H9 (cell line): Measurements from ENCODE around the gene GALNT10. TPM values are rescaled to one million over a fixed set of nuclear protein-coding genes. Genes with fewer than 3 reads are reported as not detected.

Experiments
- DNase-seq: peaks from one replicate; pipeline ENCODE4 v3.0.0-alpha.2; 2017
- H2AFZ ChIP-seq: one replicate; pipeline ENCODE4 v1.6.1; 2013; ENCODE audit warnings: mild to moderate bottlenecking, low read length, control low read depth, moderate library complexity
- H2AK5ac ChIP-seq: 2 replicates; pipeline ENCODE4 v1.6.1; 2013; ENCODE audit warnings: low read length, control low read depth, mixed read lengths; ENCODE audit not compliant: insufficient read length
- H2BK120ac ChIP-seq: one replicate; pipeline ENCODE4 v1.6.1; 2013; ENCODE audit warnings: low read depth, mild to moderate bottlenecking, low read length, control low read depth, inconsistent platforms; ENCODE audit not compliant: poor library complexity, severe bottlenecking
- H2BK12ac ChIP-seq: 2 replicates; pipeline ENCODE4 v1.6.1; 2013; ENCODE audit warnings: low read length, control low read depth, mixed read lengths, low read depth; ENCODE audit not compliant: insufficient read length
- H2BK15ac ChIP-seq: 2 replicates; pipeline ENCODE4 v1.6.1; 2013; ENCODE audit warnings: low read depth, low read length, control low read depth
- H2BK20ac ChIP-seq: one replicate; pipeline ENCODE4 v1.6.1; 2013; ENCODE audit warnings: low read depth, mild to moderate bottlenecking, low read length, control low read depth, inconsistent platforms; ENCODE audit not compliant: poor library complexity, severe bottlenecking
- H2BK5ac ChIP-seq: 2 replicates; pipeline ENCODE4 v1.6.1; 2013; ENCODE audit warnings: low read length, control low read depth, mixed read lengths; ENCODE audit not compliant: insufficient read length
- H3K14ac ChIP-seq: 2 replicates; pipeline ENCODE4 v1.6.1; 2013; ENCODE audit warnings: low read length, control low read depth; ENCODE audit not compliant: insufficient read depth
- H3K18ac ChIP-seq: 2 replicates; pipeline ENCODE4 v1.6.1; 2013; ENCODE audit warnings: low read depth, mild to moderate bottlenecking, mixed read lengths, low read length, control low read depth; ENCODE audit not compliant: insufficient read length
- H3K23ac ChIP-seq: 2 replicates; pipeline ENCODE4 v1.6.1; 2013; ENCODE audit warnings: low read length, control low read depth, mixed read lengths, low read depth; ENCODE audit not compliant: insufficient read length
- H3K23me2 ChIP-seq: 2 replicates; pipeline ENCODE4 v1.6.1; 2013; ENCODE audit warnings: low read depth, mild to moderate bottlenecking, mixed read lengths, low read length, control low read depth; ENCODE audit not compliant: insufficient read length, poor library complexity, severe bottlenecking
- H3K27ac ChIP-seq: 2 replicates; pipeline ENCODE4 v1.5.1; 2013; ENCODE audit warnings: low read length, control low read depth, mixed read lengths, low read depth; ENCODE audit not compliant: insufficient read length
- H3K27me3 ChIP-seq: 2 replicates; pipeline ENCODE4 v1.6.1; 2013; ENCODE audit warnings: low read length, control low read depth, inconsistent platforms; ENCODE audit not compliant: insufficient read depth
- H3K4ac ChIP-seq: 2 replicates; pipeline ENCODE4 v1.6.1; 2013; ENCODE audit warnings: low read depth, mild to moderate bottlenecking, control low read depth, inconsistent platforms, low read length, moderate library complexity
- H3K4me1 ChIP-seq: 2 replicates; pipeline ENCODE4 v1.6.1; 2013; ENCODE audit warnings: low read length, control low read depth, inconsistent platforms; ENCODE audit not compliant: insufficient read depth
- H3K4me2 ChIP-seq: 2 replicates; pipeline ENCODE4 v1.6.1; 2013; ENCODE audit warnings: low read length, control low read depth, mixed read lengths; ENCODE audit not compliant: insufficient read length, insufficient read depth
- H3K56ac ChIP-seq: 2 replicates; pipeline ENCODE4 v1.6.1; 2013; ENCODE audit warnings: low read depth, mild to moderate bottlenecking, mixed read lengths, low read length, control low read depth; ENCODE audit not compliant: insufficient read length
- H3K79me1 ChIP-seq: 2 replicates; pipeline ENCODE4 v1.6.1; 2013; ENCODE audit warnings: low read depth, mild to moderate bottlenecking, moderate library complexity, low read length, control low read depth, inconsistent platforms; ENCODE audit not compliant: insufficient read depth, poor library complexity, severe bottlenecking
- H3K79me2 ChIP-seq: 2 replicates; pipeline ENCODE4 v1.6.1; 2013; ENCODE audit warnings: low read length, control low read depth, inconsistent platforms; ENCODE audit not compliant: insufficient read depth
- H3K9ac ChIP-seq: 2 replicates; pipeline ENCODE4 v1.6.1; 2013; ENCODE audit warnings: low read length, control low read depth, mixed read lengths; ENCODE audit not compliant: insufficient read length; ENCODE audit errors: extremely low read depth
- H3K9me3 ChIP-seq: one replicate; pipeline ENCODE4 v1.6.1; 2013; ENCODE audit warnings: low read depth, low read length, inconsistent platforms; ENCODE audit not compliant: control insufficient read depth
- H3T11ph ChIP-seq: one replicate; pipeline ENCODE4 v1.6.1; 2013; ENCODE audit warnings: mild to moderate bottlenecking, low read length, control low read depth, inconsistent platforms
- H4K20me1 ChIP-seq: one replicate; pipeline ENCODE4 v1.6.1; 2013; ENCODE audit not compliant: control insufficient read depth, insufficient read length, insufficient read depth
- H4K5ac ChIP-seq: 2 replicates; pipeline ENCODE4 v1.6.1; 2013; ENCODE audit warnings: low read depth, mild to moderate bottlenecking, mixed read lengths, low read length, control low read depth; ENCODE audit not compliant: insufficient read length
- H4K8ac ChIP-seq: replicated peaks from 2 replicates; pipeline ENCODE4 v1.6.1; 2013; ENCODE audit warnings: low read length, control low read depth, mixed read lengths, low read depth; ENCODE audit not compliant: insufficient read length
- H4K91ac ChIP-seq: 2 replicates; pipeline ENCODE4 v1.6.1; 2013; ENCODE audit warnings: low read depth, mild to moderate bottlenecking, moderate library complexity, mixed read lengths, low read length, control low read depth; ENCODE audit not compliant: insufficient read length
- H3K27ac Mint-ChIP-seq, 3 experiments: 2 replicates in 2 of 3; 3 replicates in 1 of 3; pipeline ENCODE4 v1.8.0; 2020 to 2021; ENCODE audit warnings: mixed read lengths in 3 of 3, mild to moderate bottlenecking in 1 of 3, moderate library complexity in 1 of 3
- H3K27me3 Mint-ChIP-seq: 2 replicates; pipeline ENCODE4 v1.8.0; 2021; ENCODE audit warnings: low read depth, mild to moderate bottlenecking, moderate library complexity, mixed read lengths
- H3K36me3 Mint-ChIP-seq, 3 experiments: 2 replicates in 2 of 3; 3 replicates in 1 of 3; pipeline ENCODE4 v1.8.0; 2020 to 2021; ENCODE audit warnings: low read depth in 3 of 3, mixed read lengths in 3 of 3; ENCODE audit not compliant: insufficient read depth in 1 of 3
- H3K4me1 Mint-ChIP-seq, 2 experiments: 2 replicates each; pipeline ENCODE4 v1.8.0; 2020; ENCODE audit warnings: mixed read lengths in 2 of 2
- H3K4me3 Mint-ChIP-seq, 2 experiments: 2 replicates in 1 of 2; 3 replicates in 1 of 2; pipeline ENCODE4 v1.8.0; 2020 to 2021; ENCODE audit warnings: mild to moderate bottlenecking in 2 of 2, mixed read lengths in 2 of 2, moderate library complexity in 1 of 2
- H3K9me3 Mint-ChIP-seq, 2 experiments: 2 replicates in 1 of 2; 3 replicates in 1 of 2; pipeline ENCODE4 v1.8.0; 2020; ENCODE audit warnings: mild to moderate bottlenecking in 2 of 2, mixed read lengths in 2 of 2, moderate library complexity in 1 of 2
- CTCF ChIP-seq: fragments of 200-600 bp; sonication (generic); conservative IDR thresholded peaks from 3 replicates; pipeline ENCODE4 v1.8.0; 2021; ENCODE audit warnings: antibody characterized with exemption, mild to moderate bottlenecking
- WGBS: extraction: QIAGEN DNeasy Blood & Tissue Kit; methylation state at CpG from one replicate; pipeline ENCODE4 v1.1.7; 2013; ENCODE audit warnings: missing lambda C conversion rate, low lambda C conversion rate, mixed read lengths; ENCODE audit not compliant: insufficient read length; ENCODE audit errors: extremely low coverage; 5-methylcytosine and 5-hydroxymethylcytosine counted together
- total RNA-seq: library from RNA; stranded (reverse); gene quantifications from 2 replicates; pipeline ENCODE4 v1.2.1, GENCODE V29; 2021

Gene GALNT10
- total RNA-seq, 1 experiment from 2014 or later = 15.4 TPM

GRCh38 chr5:154325566-154325965 lies 135.0 kb downstream of the GALNT10 start:
- Histone ChIP-seq H3K9me3 (no peaks in the 10 kb centered on the region), H3K79me2 (no peaks in the 10 kb centered on the region), H2BK15ac (no peak overlapping the region), H2BK5ac (no peak overlapping the region), H3K9ac (no peak overlapping the region), H4K91ac (no peak overlapping the region), H4K5ac (no peak overlapping the region), H2BK120ac (no peak overlapping the region), H2BK20ac (no peak overlapping the region), H3K4me2 (no peak overlapping the region), H3K14ac (no peak overlapping the region), H2BK12ac (no peak overlapping the region), H2AK5ac (no peak overlapping the region), H3K18ac (no peak overlapping the region), H4K20me1 (no peaks in the 10 kb centered on the region), H3K27me3 (no peaks in the 10 kb centered on the region), H3K23me2 (no peaks in the 10 kb centered on the region), H2AFZ (no peak overlapping the region), H3K79me1 (no peaks in the 10 kb centered on the region), H3K56ac (no peak overlapping the region), H3K4me1 (no peaks in the 10 kb centered on the region; the same call in 1 of the 2 replicates), H4K8ac (no peak overlapping the region), H3K23ac (no peak overlapping the region), H3K4ac (no peak overlapping the region), H3T11ph (no peak overlapping the region), H3K27ac (no peak overlapping the region)
- no peak for TF ChIP-seq CTCF
- no peaks in the 10 kb centered on the region for H3K9me3 Mint-ChIP-seq
- H3K36me3 Mint-ChIP-seq = peaks cover 0 to 2% (median 0%) of the 10 kb centered on the region in 3 experiments; a peak in 1 of 7 replicates
- H3K27ac Mint-ChIP-seq = no peak overlapping the region
- H3K27me3 Mint-ChIP-seq = no peaks in the 10 kb centered on the region; the same call in 1 of the 2 replicates
- WGBS = no CpG with 5 or more reads among the region's 1 CpG
- no peak overlapping the region for H3K4me3 Mint-ChIP-seq
- peaks cover 0 to 6% of the 10 kb centered on the region in 2 experiments; a peak in 2 of 4 replicates for H3K4me1 Mint-ChIP-seq
- no peak for DNase-seq
